IMR-90 (cell line): ENCODE data around the gene DOCK10. TPM values are rescaled to one million over a fixed set of nuclear protein-coding genes. Genes with fewer than 3 reads are reported as not detected.
A peak's percentile ranks its signal among the peaks of the same experiment; 100 is the strongest.

Source experiments
- ATAC-seq: fragments of 200-7000 bp; cut with Tn5 transposase; 2 replicates; pipeline ENCODE4 v1.9.1; 2020; ENCODE audit warnings: low read depth, mild to moderate bottlenecking, moderate library complexity
- BruUV-seq: library from RNA; stranded (reverse); fragments of 400-500 nt; replicated peaks from 2 replicates; lab custom pipeline; 2021; lab: Mats Ljungman, UMichigan
- CTCF ChIA-PET: fragments of 300-600 bp; formaldehyde crosslinking; extraction: SDS; loops from one replicate; lab custom pipeline; 2021; ENCODE audit warnings: antibody characterized with exemption; lab: Yijun Ruan, JAX
- POLR2A ChIA-PET: fragments of 300-600 bp; sonication (Branson Sonifier 250); formaldehyde crosslinking; loops from one replicate; lab custom pipeline; 2022; ENCODE audit warnings: antibody characterized with exemption; ENCODE audit not compliant: unreplicated experiment; lab: Charles Lee
- DNase-seq: peaks from one replicate; pipeline ENCODE4 v3.0.0; 2013
- H2AFZ ChIP-seq: replicated peaks from 2 replicates; pipeline ENCODE3; 2013; ENCODE audit warnings: low read length, mild to moderate bottlenecking; ENCODE audit not compliant: poor library complexity
- H2AK5ac ChIP-seq: 2 replicates; pipeline ENCODE4 v1.6.1; 2013; ENCODE audit warnings: low read depth, low read length, inconsistent platforms
- H2AK9ac ChIP-seq: replicated peaks from 2 replicates; pipeline ENCODE3; 2013; ENCODE audit warnings: mild to moderate bottlenecking, low read depth, low read length, moderate library complexity; ENCODE audit not compliant: poor library complexity
- H2BK120ac ChIP-seq: 2 replicates; pipeline ENCODE4 v1.6.1; 2013; ENCODE audit warnings: low read depth, low read length, inconsistent platforms
- H2BK15ac ChIP-seq: 3 replicates; pipeline ENCODE4 v1.6.1; 2013; ENCODE audit warnings: low read depth, low read length, inconsistent platforms
- H2BK20ac ChIP-seq: 2 replicates; pipeline ENCODE4 v1.6.1; 2013; ENCODE audit warnings: low read depth, mild to moderate bottlenecking, inconsistent platforms, low read length, moderate library complexity
- H2BK5ac ChIP-seq: 2 replicates; pipeline ENCODE4 v1.6.1; 2013; ENCODE audit warnings: mild to moderate bottlenecking, low read depth, low read length, inconsistent platforms; ENCODE audit not compliant: poor library complexity, severe bottlenecking
- H3K14ac ChIP-seq: replicated peaks from 2 replicates; pipeline ENCODE4 v1.6.1; 2013; ENCODE audit warnings: low read depth, low read length, inconsistent platforms
- H3K18ac ChIP-seq: 2 replicates; pipeline ENCODE4 v1.6.1; 2013; ENCODE audit warnings: low read depth, low read length, control low read depth
- H3K23ac ChIP-seq: 2 replicates; pipeline ENCODE4 v1.6.1; 2013; ENCODE audit warnings: low read depth, low read length, inconsistent platforms
- H3K27ac ChIP-seq: 2 replicates; pipeline ENCODE4 v1.5.1; 2013; ENCODE audit warnings: mild to moderate bottlenecking, control low read depth, low read length; ENCODE audit not compliant: insufficient read depth
- H3K27me3 ChIP-seq: 2 replicates; pipeline ENCODE4 v1.6.1; 2013; ENCODE audit warnings: low read length; ENCODE audit not compliant: control insufficient read depth, insufficient read depth
- H3K36me3 ChIP-seq: 2 replicates; pipeline ENCODE4 v1.6.1; 2013; ENCODE audit warnings: low read length, mixed read lengths; ENCODE audit not compliant: control insufficient read depth, insufficient read depth
- H3K4ac ChIP-seq: 2 replicates; pipeline ENCODE4 v1.6.1; 2013; ENCODE audit warnings: low read depth, low read length, inconsistent platforms
- H3K4me1 ChIP-seq: 2 replicates; pipeline ENCODE4 v1.6.1; 2013; ENCODE audit warnings: low read length, mixed read lengths; ENCODE audit not compliant: control insufficient read depth, insufficient read depth
- H3K4me2 ChIP-seq: 2 replicates; pipeline ENCODE4 v1.6.1; 2013; ENCODE audit warnings: low read depth, mild to moderate bottlenecking, control low read depth, low read length, moderate library complexity
- H3K4me3 ChIP-seq: 2 replicates; pipeline ENCODE4 v1.5.1; 2013; ENCODE audit warnings: low read depth, mild to moderate bottlenecking, control low read depth, low read length, moderate library complexity; ENCODE audit not compliant: insufficient read depth
- H3K56ac ChIP-seq: 2 replicates; pipeline ENCODE4 v1.6.1; 2013; ENCODE audit warnings: low read length, inconsistent platforms; ENCODE audit not compliant: insufficient read depth; ENCODE audit errors: extremely low read depth
- H3K79me1 ChIP-seq, 2 experiments: 2 replicates each; pipeline ENCODE4 v1.6.1; 2013; ENCODE audit warnings: low read length in 2 of 2, inconsistent platforms in 1 of 2, low read depth in 1 of 2
- H3K9ac ChIP-seq: 2 replicates; pipeline ENCODE4 v1.6.1; 2013; ENCODE audit warnings: low read depth, low read length, control low read depth
- H3K9me1 ChIP-seq: 2 replicates; pipeline ENCODE4 v1.6.1; 2013; ENCODE audit warnings: low read length, inconsistent platforms; ENCODE audit not compliant: insufficient read depth
- H3K9me3 ChIP-seq: 2 replicates; pipeline ENCODE4 v1.6.1; 2013; ENCODE audit warnings: low read length; ENCODE audit not compliant: control insufficient read depth, insufficient read depth
- H4K20me1 ChIP-seq: 2 replicates; pipeline ENCODE4 v1.6.1; 2013; ENCODE audit warnings: low read length, inconsistent platforms; ENCODE audit not compliant: insufficient read depth
- H4K5ac ChIP-seq: 2 replicates; pipeline ENCODE4 v1.6.1; 2013; ENCODE audit warnings: mild to moderate bottlenecking, low read depth, low read length, control low read depth
- H4K8ac ChIP-seq, 2 experiments: 2 replicates each; pipeline ENCODE4 v1.6.1; 2013; ENCODE audit warnings: low read depth in 2 of 2, low read length in 2 of 2, control low read depth in 1 of 2, inconsistent platforms in 1 of 2
- H4K91ac ChIP-seq: 2 replicates; pipeline ENCODE4 v1.6.1; 2013; ENCODE audit warnings: low read depth, low read length, inconsistent platforms; ENCODE audit not compliant: insufficient read depth
- BHLHE40 ChIP-seq: fragments of 150-350 bp; IDR thresholded peaks from 2 replicates; pipeline ENCODE4 v1.6.1; 2016; ENCODE audit warnings: mild to moderate bottlenecking, low read depth, low read length
- CEBPB ChIP-seq: IDR thresholded peaks from 2 replicates; pipeline ENCODE4 v1.6.1; 2012; ENCODE audit warnings: low read depth, low read length, improper control_type of control experiment
- CHD1 ChIP-seq: IDR thresholded peaks from 2 replicates; pipeline ENCODE4 v1.6.1; 2012; ENCODE audit warnings: low read depth, low read length, improper control_type of control experiment
- CTCF ChIP-seq: conservative IDR thresholded peaks from 2 replicates; pipeline ENCODE4 v1.5.1; 2012; ENCODE audit warnings: mild to moderate bottlenecking, low read depth, low read length, improper control_type of control experiment
- ELK1 ChIP-seq: fragments of 150-350 bp; IDR thresholded peaks from 2 replicates; pipeline ENCODE4 v1.6.1; 2016; ENCODE audit warnings: low read depth, mild to moderate bottlenecking, low read length, moderate library complexity, borderline replicate concordance
- FOS ChIP-seq: fragments of 150-350 bp; IDR thresholded peaks from 2 replicates; pipeline ENCODE4 v1.6.1; 2016; ENCODE audit warnings: low read depth, low read length
- MAFK ChIP-seq: IDR thresholded peaks from 2 replicates; pipeline ENCODE4 v1.6.1; 2012; ENCODE audit warnings: low read depth, low read length, improper control_type of control experiment
- MAZ ChIP-seq: IDR thresholded peaks from 2 replicates; pipeline ENCODE4 v1.6.1; 2012; ENCODE audit warnings: low read depth, mild to moderate bottlenecking, low read length, improper control_type of control experiment, moderate library complexity, borderline replicate concordance
- MXI1 ChIP-seq: IDR thresholded peaks from 2 replicates; pipeline ENCODE4 v1.6.1; 2012; ENCODE audit warnings: low read depth, mild to moderate bottlenecking, low read length, moderate library complexity, borderline replicate concordance
- NFE2L2 ChIP-seq: fragments of 150-350 bp; IDR thresholded peaks from 2 replicates; pipeline ENCODE4 v1.6.1; 2016; ENCODE audit warnings: low read depth, mild to moderate bottlenecking, low read length
- POLR2A ChIP-seq: IDR thresholded peaks from 2 replicates; pipeline ENCODE4 v1.6.1; 2012; ENCODE audit warnings: mild to moderate bottlenecking, low read depth, low read length
- RAD21 ChIP-seq: IDR thresholded peaks from 2 replicates; pipeline ENCODE4 v1.6.1; 2012; ENCODE audit warnings: low read length, improper control_type of control experiment
- RCOR1 ChIP-seq: IDR thresholded peaks from 2 replicates; pipeline ENCODE4 v1.6.1; 2012; ENCODE audit warnings: mild to moderate bottlenecking, low read length, improper control_type of control experiment; ENCODE audit not compliant: insufficient replicate concordance
- RFX5 ChIP-seq: IDR thresholded peaks from 2 replicates; pipeline ENCODE4 v1.8.0; 2012; ENCODE audit warnings: low read depth, mild to moderate bottlenecking, low read length, moderate library complexity
- SMC3 ChIP-seq: fragments of 150-350 bp; IDR thresholded peaks from 2 replicates; pipeline ENCODE4 v1.6.1; 2016; ENCODE audit warnings: low read depth, mild to moderate bottlenecking, antibody characterized with exemption, low read length, moderate library complexity
- USF2 ChIP-seq: fragments of 150-350 bp; IDR thresholded peaks from 2 replicates; pipeline ENCODE4 v1.6.1; 2017; ENCODE audit warnings: mild to moderate bottlenecking, antibody characterized with exemption, low read length, low read depth
- WGBS, 2 experiments: methylation state at CpG; one replicate each; pipeline versions ENCODE4 v1.1.5 to v1.1.7; 2013; ENCODE audit warnings: missing lambda C conversion rate in 2 of 2; ENCODE audit not compliant: insufficient read length in 1 of 2; ENCODE audit errors: extremely low coverage in 2 of 2; 5-methylcytosine and 5-hydroxymethylcytosine counted together
- dilution Hi-C: fragments of 300-500 bp; cut with HindIII; formaldehyde crosslinking; loops from one replicate; pipeline ENCODE4 v1.14.3; 2018; ENCODE audit warnings: low sequenced_read_pairs; ENCODE audit not compliant: unreplicated experiment
- in situ Hi-C: fragments of 300-500 bp; cut with MboI; formaldehyde crosslinking; loops from 3 replicates; pipeline ENCODE4 v1.14.3; 2019; ENCODE audit warnings: low sequenced_read_pairs, inconsistent platforms, mixed read lengths
- intact Hi-C: fragments of 100-400 bp; cut with micrococcal nuclease; formaldehyde crosslinking; loops from 2 replicates; pipeline ENCODE4 v1.10.0; 2022
- polyA plus RNA-seq, 3 experiments: library from polyadenylated mRNA; depleted of rRNA; stranded (reverse); fragments of >200 nt; gene quantifications; 2 replicates each; pipeline ENCODE4 v1.2.3, GENCODE V29; 2012; ENCODE audit warnings: low replicate concordance in 1 of 3
- total RNA-seq: library from RNA; depleted of rRNA; stranded (reverse); fragments of >200 nt; gene quantifications from 2 replicates; pipeline ENCODE4 v1.2.3, GENCODE V29; 2012

DOCK10 gene
- total and polyA plus RNA-seq, 2 of the 4 experiments (the other 2 are of a cell fraction): 58.6 to 75.3 TPM

GRCh38 chr2:225091336-225091735 lies 49.1 kb upstream of the DOCK10 start:
- dilution Hi-C loops (no loop called here), intact Hi-C loops (no loop called here), in situ Hi-C loops (no loop called here)
- Histone ChIP-seq H2BK20ac (peak overlapping the region; percentile 88), H3K79me1 (no peaks in the 10 kb centered on the region), H3K36me3 (no peaks in the 10 kb centered on the region), H3K23ac (0 out of 2 replicates have a peak overlapping the region, but pooled peaks have one; percentile 26), H2BK15ac (no peak overlapping the region), H3K9me1 (no peaks in the 10 kb centered on the region), H3K27ac (no peak overlapping the region), H3K4me2 (peak overlapping the region; percentile 39; the same call in 1 of the 2 replicates), H2AFZ (no peak overlapping the region), H2BK120ac (peak overlapping the region; percentile 83), H2AK9ac (no peak overlapping the region), H3K27me3 (no peaks in the 10 kb centered on the region), H3K9ac (no peak overlapping the region), H4K20me1 (no peaks in the 10 kb centered on the region), H2AK5ac (no peak overlapping the region), H4K5ac (no peak overlapping the region), H4K91ac (peak overlapping the region; percentile 56; the same call in 1 of the 2 replicates), H4K8ac (peak overlapping the region in 1 of 2 experiments; percentile 35; a peak in 2 of 4 replicates), H3K4me3 (no peak overlapping the region), H3K18ac (peak overlapping the region; percentile 65; the same call in 1 of the 2 replicates), H3K9me3 (no peaks in the 10 kb centered on the region), H3K4ac (peak overlapping the region; percentile 48; the same call in 1 of the 2 replicates), H2BK5ac (peak overlapping the region; percentile 95), H3K56ac (peak overlapping the region; percentile 66; the same call in 1 of the 2 replicates), H3K14ac (0 out of 2 replicates have a peak overlapping the region, but pooled peaks have one; percentile 10), H3K4me1 (peaks cover 5% of the 10 kb centered on the region; the same call in 1 of the 2 replicates)
- no TSS peak for BruUV-seq
- peak; percentile 92 for ATAC-seq
- ChIA-PET CTCF (interaction anchor here (0.6 kb wide), 1 partner anchor 30 kb away, joined by 3 read pairs; no protein-coding TSS in a partner anchor), POLR2A (no interaction called here)
- peak; percentile 98 for DNase-seq
- WGBS, 2 experiments: no CpG with 5 or more reads among the region's 2 CpGs
- TF ChIP-seq MAZ (no peak), NFE2L2 (peak; percentile 98), RAD21 (no peak), CTCF (no peak), CHD1 (no peak), CEBPB (0 out of 2 replicates have a peak, but pooled peaks have one; percentile 49), ELK1 (no peak), RFX5 (no peak), USF2 (no peak), POLR2A (no peak), MAFK (peak; percentile 79), MXI1 (no peak), FOS (peak; percentile 90), BHLHE40 (no peak), SMC3 (no peak), RCOR1 (no peak)
